HUDEP-2 (cell line): ENCODE data around the gene TENM3.
"Not testable (repeated sequence)": the region's sequence is repeated elsewhere in the genome, so short reads cannot be mapped to it uniquely, and the experiment has no call there.

ENCODE experiments used
- DNase-seq, 76 experiments: peaks; one replicate each; lab custom pipeline; 2025; ENCODE audit not compliant: unreplicated experiment in 76 of 76; lab: John Stamatoyannopoulos, UW

Gene TENM3

DNA sequence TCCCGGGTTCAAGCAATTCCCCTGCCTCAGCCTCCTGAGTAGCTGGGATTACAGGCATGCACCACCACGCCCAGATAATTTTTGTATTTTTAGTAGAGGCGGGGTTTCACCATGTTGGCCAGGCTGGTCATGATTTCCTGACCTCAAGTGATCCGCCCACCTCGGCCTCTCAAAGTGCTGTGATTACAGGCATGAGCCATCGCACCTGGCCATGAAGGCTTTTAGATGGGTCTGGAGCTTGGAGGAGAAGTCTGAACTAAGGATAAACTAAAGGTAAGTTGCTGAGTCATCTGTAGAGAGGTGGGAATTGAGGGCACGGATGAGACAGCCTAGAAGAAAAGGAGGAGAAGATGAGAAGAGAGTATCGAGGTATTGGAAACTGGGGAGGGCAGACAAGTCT is at the start of gene TENM3:
Gene TENM3, plus strand, starts transcription at position 199 of the 400 bp plus-strand sequence. CDS start 80,619 bp downstream, outside the sequence.
- not testable (repeated sequence) for DNase-seq

DNA sequence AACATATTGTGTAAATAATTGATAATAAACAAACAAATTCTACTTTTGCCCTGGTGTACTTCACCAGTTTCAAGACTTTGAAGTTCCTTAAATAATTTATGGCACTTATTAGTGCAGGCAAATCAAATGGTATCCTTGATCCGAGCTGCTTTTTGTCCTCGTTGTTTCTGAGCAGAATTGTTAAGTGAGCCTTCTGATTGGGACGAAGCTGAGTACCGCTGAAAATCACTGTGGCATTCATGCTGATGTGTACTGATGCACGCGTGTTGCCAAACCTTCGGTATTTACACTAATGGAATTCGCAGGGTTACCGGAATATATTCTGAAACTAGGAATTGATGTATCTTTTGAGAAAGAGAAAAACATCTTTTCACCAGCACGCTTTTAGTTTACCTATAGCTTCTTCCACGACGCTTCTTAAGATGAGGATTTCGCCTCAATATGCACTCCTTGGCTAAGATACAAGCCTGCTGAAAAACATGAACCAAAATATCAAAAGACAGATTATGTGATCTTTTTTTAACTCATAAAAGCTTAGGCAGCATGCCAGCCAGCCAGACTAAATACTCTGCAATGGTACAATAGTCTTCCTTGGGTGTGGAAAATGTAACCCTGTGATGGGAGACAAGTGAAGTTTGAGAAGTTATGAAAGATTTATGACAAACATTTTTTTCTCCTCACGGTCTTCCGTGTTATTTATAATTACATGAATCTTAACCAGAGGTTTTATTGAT is 48.9 kb upstream of the TENM3 start:
- DNase-seq, result no peak

DNA sequence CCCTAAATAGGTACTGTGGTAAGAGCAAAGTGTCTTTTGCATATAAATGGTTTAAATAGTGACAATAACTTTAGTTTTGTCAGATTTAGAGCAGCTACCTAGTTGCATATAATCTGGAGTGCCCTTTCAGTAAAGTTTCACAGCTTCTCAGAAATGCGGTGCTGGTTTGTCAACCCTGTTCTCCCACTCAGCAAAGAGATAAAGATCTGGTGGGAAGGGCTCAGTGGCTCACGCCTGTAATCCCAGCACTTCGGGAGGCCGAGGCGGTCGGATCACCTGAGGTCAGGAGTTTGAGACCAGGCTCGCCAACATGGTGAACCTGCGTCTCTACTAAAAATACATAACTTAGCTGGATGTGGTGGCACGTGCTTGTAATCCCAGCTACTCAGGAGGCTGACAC is 45.6 kb upstream of the TENM3 start:
- no peak for DNase-seq

- DNase-seq, result no peak
Measured at GRCh38 chr4:182201871-182202270, 41.3 kb upstream of the TENM3 start.

DNA sequence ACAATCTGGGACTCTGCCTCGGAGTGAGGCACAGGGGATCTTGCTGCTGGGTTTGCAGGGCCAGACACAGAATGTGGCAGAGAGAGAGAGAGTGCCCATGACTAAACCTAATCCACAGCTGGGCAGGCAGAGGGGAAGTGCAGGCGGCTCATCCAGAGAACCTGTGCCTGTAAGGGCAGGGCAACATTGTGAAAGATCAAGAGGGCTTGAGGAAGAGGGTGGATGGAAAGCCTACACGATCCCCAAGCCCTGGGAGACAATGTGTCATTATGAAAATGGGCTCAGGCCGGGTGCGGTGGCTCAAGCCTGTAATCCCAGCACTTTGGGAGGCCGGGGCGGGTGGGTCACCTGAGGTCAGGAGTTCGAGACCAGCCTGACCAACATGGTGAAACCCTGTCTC is 40.6 kb upstream of the TENM3 start:
- DNase-seq, result no peak

GRCh38 chr4:182203872-182204411 is 39.3 kb upstream of the TENM3 start:
- no peak for DNase-seq

GRCh38 chr4:182205306-182205705 is 37.9 kb upstream of the TENM3 start:
- no peak for DNase-seq

DNA sequence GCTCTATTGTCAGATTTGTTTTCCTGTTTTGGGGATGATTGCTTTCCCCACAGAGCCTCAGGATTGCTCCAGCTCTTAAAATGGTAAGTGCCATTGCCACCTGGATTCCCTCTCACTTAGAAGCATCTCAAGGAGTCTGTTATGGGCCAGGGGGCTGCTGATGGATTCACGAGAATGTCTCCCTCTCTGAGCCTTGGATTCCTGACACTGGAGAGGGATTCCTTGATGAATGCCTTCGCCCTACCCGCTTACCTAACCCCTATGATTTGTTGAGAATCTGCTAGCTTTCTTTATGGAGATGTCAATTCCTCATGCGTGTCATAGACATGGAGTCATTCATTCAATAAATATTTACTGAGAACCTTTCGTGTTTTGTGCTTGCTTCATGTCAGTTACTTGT is 36.9 kb upstream of the TENM3 start:
- no peak for DNase-seq

- DNase-seq, result no peak
Measured at GRCh38 chr4:182206916-182207315, 36.3 kb upstream of the TENM3 start.

GRCh38 chr4:182207830-182208396 is 35.3 kb upstream of the TENM3 start:
- no peak for DNase-seq

DNA sequence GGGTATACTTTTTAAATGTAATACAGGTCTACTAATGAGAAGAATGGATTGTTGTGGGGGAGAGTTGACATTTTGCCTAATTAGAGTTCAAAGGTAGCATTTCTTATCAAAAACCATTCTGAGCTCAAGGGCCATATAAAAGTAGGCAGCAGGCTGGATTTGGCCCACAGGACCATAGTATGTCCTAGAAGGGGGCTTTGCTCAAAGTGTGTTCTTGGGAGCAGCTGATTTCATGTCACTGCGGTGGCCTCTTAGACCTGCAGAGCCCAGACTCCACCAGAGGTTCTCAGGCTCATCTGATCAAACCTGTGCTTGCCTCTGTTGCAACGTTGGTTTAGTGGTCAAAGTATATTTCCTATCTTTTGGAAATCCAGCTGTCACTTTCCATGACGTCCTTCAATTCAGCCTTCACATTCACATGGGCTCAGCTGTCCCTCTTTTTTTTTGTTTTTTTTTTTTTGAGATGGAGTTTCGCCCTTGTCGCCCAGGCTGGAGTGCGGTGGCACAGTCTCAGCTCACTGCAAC is 34.6 kb upstream of the TENM3 start:
- DNase-seq, result no peak

DNA sequence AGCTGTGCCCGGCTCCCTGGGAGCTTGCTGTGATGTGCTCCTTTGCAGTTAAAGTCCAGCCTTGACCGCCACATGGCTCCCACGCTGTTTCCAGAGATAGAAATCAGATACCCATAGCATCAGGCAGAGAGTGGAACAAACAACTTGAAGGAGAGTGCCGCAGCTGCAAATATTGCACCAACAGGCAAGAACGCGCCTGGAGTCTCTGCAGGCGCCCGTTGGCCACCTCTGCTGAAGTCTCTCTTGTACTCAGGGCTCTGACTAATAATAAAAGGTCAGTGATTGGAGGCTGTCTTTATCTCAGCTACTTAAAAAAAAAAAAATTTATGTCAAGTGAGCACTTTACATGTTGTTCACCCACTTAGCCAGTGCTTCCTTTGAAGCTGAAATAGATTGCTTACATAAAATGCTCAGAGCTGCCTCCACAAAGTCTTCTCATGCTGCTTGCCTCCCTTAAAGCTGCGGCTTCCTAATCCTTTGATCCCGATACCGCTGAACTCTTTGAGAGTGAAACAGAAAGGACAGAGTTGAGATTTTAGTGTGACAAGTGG is 30.9 kb upstream of the TENM3 start:
- no peak for DNase-seq

GRCh38 chr4:182213004-182213403 is 30.2 kb upstream of the TENM3 start:
- no peak for DNase-seq

GRCh38 chr4:182215148-182215547 is 28.1 kb upstream of the TENM3 start:
- DNase-seq, result no peak

GRCh38 chr4:182216005-182216404 is 27.2 kb upstream of the TENM3 start:
- DNase-seq, result no peak

DNA sequence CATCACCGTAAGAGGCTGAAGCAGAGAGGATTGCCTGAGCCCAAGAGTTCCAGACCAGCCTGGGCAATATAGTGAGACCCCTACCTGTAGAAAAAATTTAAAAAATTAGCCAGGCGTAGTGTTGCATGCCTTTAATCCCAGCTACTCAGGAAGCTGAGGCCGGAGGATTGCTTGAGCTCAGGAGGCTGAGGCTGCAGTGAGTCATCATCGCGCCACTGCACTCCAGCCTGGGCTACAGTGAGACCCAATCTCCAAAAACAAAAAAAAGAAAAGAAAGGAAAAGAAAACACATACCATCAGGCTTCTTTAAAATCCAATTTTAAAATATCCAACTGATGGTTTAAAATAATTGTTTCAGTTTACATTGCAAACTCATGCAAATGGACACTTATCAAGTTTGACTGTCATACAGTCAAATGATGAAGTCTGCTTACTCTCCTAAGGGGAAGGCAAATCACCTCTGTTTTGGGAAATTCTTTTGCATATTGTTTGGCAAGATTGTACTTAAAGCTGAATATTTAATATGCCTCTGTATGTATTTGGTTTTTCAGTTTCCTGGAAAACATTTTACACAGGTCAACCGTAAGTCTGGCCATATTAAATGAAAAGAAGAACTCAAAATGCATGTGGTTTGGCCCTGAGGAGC is 23.7 kb upstream of the TENM3 start:
- DNase-seq, result no peak

DNA sequence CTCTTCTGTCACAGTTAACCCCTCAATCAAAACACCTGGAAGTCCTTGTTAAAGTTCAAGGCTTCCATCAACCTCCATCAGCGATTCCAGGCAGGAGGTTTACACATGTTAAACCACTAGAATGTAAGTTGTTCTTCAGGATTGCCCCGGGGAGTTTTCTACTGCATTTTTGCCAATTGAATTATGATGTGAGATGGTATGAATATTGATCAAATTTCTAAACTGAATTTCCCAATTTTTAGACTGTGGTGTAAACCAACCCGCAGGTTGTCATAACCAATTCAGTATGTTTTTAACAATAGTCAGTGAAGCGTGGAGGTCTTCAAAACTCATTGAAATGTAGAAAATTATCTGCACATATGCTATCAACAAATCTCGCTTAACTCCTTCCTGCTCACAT is 21.2 kb upstream of the TENM3 start:
- no peak for DNase-seq

- no peak for DNase-seq
Measured at GRCh38 chr4:182222766-182223165, 20.4 kb upstream of the TENM3 start.

- DNase-seq, result no peak
Measured at GRCh38 chr4:182223708-182224107, 19.5 kb upstream of the TENM3 start.

DNA sequence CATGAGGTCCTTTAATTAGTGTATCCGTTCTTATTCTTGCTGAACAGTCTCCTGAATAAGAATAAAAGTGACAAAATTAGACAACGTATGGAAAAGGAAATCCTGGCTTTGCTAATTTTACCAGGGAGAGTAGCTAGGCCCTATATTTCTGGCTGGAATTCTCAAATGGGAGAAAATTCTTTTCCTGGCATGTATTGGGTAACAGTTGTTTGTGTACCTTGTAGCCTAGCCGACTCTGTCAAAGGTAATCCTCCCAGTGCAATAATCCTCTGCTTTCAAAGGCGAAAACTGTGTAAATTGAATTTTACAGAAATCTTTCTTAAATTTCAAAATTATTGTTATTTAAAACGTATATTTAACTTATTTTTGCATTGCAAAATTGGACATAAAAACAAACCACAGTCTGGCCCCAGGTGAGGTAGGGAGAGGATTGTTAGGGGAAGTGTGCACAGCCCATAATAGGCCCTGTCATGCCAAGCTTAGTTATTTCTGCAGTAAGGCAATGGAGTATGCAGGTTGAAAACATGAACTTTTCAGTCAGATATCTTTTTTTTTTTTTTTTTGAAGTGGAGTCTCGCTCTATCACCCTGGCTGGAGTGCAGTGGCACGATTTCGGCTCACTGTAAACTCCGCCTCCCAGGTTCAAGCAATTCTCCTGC is 18.9 kb upstream of the TENM3 start:
- no peak for DNase-seq
